ENCODE data around the gene DMXL1. TPM values are rescaled to one million over a fixed set of nuclear protein-coding genes. Genes with fewer than 3 reads are reported as not detected.
"Not testable (repeated sequence)": the region's sequence is repeated elsewhere in the genome, so short reads cannot be mapped to it uniquely, and the experiment has no call there.

The DMXL1 gene
- total RNA-seq, 1 donor from 2014 or later: 51.4 TPM

DNA sequence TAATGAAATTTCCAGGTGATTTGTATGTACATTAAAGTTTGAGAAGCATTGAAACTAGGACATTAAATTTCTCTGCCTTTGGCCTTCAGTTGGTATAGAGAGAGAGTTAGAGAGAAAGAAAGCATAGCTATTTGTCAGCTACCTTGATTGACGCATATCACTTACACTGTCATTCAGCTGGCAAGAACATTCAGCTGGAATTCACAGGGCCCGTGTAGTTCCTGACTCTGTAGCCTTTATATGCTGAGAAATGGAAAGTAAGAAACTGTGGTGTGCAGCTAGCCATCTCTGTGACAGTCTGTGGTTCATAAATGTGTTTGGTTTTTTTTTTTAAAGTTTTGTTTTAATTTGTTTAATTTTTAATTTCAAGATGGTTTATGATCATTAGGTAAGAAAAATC lies 58.9 kb downstream of the DMXL1 start:
- intact Hi-C loops (cut with DNase I): no loop called here

DNA sequence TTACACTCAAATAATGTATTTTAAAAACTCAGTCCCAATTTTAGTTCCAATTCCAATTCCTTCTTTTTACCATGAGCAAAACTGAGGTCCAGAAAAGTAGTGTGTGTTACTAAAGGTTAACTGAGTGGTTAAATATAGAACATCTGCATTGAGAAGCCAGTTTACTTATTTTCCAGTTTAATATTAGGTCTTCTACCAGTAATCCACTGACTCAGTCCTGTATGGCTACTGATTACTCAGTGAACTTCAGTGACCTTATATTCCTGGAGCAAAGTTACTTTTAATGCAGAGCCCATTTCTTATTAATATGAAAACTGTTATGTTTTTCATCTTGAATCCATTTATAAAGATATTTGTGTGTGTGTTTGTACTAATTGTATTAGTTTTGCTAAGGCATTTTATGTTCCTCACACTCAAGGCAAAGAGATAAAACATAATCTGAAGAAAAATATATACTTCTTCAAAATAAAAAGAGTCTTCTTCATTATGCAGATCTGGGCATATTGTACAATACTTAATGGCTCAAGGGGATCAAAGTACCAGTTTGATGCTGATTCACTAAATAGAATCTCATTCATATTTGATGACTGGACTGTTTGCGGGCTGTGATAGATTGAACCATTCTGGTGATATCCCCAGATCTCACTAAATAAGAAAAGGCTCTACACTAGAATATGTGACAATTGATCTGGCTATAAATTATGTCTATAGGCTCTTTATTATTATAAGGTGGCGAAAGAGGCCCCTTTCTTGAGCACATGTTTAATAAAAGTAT lies 60.8 kb downstream of the DMXL1 start:
- Histone ChIP-seq H3K4me3 (no peak overlapping the region), H3K27ac (no peak overlapping the region), H3K36me3 (peaks cover 31% of the 10 kb centered on the region), H3K4me1 (no peaks in the 10 kb centered on the region), H3K27me3 (no peaks in the 10 kb centered on the region), H3K9me3 (no peaks in the 10 kb centered on the region)
- TF ChIP-seq CTCF (IDR thresholded peaks at IDR 0.05): no peak
- intact Hi-C loops (cut with DNase I): no loop called here
- DNase-seq: no peak
- no peak for ATAC-seq

More for the DNA sequence above, 58.9 kb downstream of the DMXL1 start:
- H3K27ac ChIP-seq: no peak overlapping the region
- H3K36me3 ChIP-seq: peaks cover 34% of the 10 kb centered on the region
- no peak overlapping the region for H3K4me3 ChIP-seq
- no peak for ATAC-seq
- no peaks in the 10 kb centered on the region for H3K27me3 ChIP-seq
- H3K4me1 ChIP-seq: no peaks in the 10 kb centered on the region
- no peak for DNase-seq
- no peaks in the 10 kb centered on the region for H3K9me3 ChIP-seq
- TF ChIP-seq CTCF (IDR thresholded peaks at IDR 0.05): no peak

GRCh38 chr5:119135743-119136142 lies 64.9 kb downstream of the DMXL1 start:
- H3K4me1 ChIP-seq; intact Hi-C loops (cut with DNase I); H3K4me3 ChIP-seq; H3K9me3 ChIP-seq; ATAC-seq; H3K27me3 ChIP-seq; DNase-seq; H3K27ac ChIP-seq: not testable (repeated sequence)
- H3K36me3 ChIP-seq: peaks cover 21% of the 10 kb centered on the region

DNA sequence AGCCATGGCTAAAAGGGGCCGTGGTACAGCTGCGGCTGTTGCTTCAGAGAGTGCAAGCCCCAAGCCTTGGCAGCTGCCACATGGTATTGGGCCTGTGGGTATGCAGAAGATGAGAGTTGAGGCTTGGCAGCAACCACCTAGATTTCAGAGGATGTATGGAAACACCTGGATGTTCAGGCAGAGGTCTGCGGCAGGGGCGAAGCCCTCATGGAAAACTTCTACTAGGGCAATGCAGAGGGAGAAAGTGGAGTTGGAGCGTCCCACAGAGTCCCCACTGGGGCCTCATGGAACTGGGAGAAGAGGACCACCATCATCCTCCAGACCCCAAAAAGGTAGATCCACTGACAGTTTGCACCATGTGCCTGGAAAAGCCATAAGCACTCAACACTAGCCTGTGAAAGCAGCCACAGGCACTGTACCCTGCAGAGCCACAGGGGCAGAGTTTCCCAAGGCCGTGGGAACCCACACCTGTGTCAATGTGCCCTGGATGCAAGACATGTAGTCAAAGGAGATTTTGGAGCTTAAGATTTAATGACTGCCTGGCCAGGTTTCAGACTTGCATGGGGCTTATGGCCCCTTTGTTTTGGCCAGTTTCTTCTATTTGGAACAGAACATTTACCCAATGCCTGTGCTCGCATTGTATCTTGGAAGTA lies 65.9 kb downstream of the DMXL1 start:
- Histone ChIP-seq H3K36me3 (peaks cover 13% of the 10 kb centered on the region), H3K27me3 (no peaks in the 10 kb centered on the region), H3K4me3 (no peak overlapping the region), H3K4me1 (no peaks in the 10 kb centered on the region), H3K27ac (no peak overlapping the region), H3K9me3 (no peaks in the 10 kb centered on the region)
- DNase-seq (no peak), ATAC-seq (no peak)
- TF ChIP-seq CTCF (IDR thresholded peaks at IDR 0.05): no peak
- intact Hi-C loops (cut with DNase I): no loop called here

DNA sequence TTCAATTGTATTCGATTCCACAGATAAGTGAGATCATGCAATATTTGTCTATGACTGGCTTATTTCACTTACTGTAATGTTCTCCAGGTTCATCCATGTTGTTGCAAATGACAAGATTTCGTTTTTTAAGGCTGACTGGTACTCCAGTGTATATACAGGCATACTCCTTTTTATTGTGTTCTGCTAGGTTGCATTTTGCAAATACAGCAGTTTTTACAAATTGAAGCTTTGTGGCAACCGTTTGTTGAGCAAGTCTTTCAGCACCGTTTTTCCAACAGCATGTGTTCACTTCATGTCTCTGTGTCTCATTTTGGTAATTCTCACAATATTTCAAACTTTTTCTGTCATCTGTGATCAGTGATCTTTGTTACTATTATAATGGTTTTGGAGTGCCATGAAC lies 82.7 kb downstream of the DMXL1 start:
- Histone ChIP-seq H3K4me1 (no peaks in the 10 kb centered on the region), H3K36me3 (peaks cover 46% of the 10 kb centered on the region), H3K9me3 (no peaks in the 10 kb centered on the region), H3K4me3 (no peak overlapping the region), H3K27me3 (no peaks in the 10 kb centered on the region), H3K27ac (no peak overlapping the region)
- intact Hi-C loops (cut with DNase I): no loop called here
- ATAC-seq: no peak
- TF ChIP-seq CTCF (IDR thresholded peaks at IDR 0.05): no peak
- DNase-seq: no peak

DNA sequence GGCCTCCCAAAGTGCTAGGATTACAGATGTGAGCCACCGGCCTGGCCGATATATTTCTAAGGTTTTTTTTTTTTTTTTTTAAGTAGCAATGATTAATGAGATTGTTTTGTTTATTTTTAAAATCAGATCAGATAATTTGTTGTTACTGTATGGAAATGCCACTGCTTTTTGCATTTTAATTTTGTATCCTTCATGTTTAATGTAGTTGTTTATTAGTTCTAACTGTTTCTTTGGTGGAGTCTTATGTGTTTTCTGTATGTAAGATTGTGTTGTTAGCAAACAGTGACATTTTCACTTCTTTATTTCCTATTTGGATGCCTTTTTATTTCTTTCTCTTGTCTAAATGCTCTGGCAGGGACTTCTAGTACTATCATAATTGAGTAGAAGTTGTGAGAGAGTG lies 87.3 kb downstream of the DMXL1 start:
- intact Hi-C loops (cut with DNase I): no loop called here
- H3K36me3 ChIP-seq: peaks cover 11% of the 10 kb centered on the region
- no peak overlapping the region for H3K4me3 ChIP-seq
- no peak for DNase-seq
- no peak for ATAC-seq
- H3K27me3 ChIP-seq: no peaks in the 10 kb centered on the region
- H3K27ac ChIP-seq: no peak overlapping the region
- no peak for TF ChIP-seq CTCF (IDR thresholded peaks at IDR 0.05)
- H3K4me1 ChIP-seq: no peaks in the 10 kb centered on the region
- H3K9me3 ChIP-seq: no peaks in the 10 kb centered on the region

Data from upper lobe of right lung (tissue), 1 donor.